T-helper 17 cell (primary cell): ENCODE measurements around the gene CDK18. TPM values are rescaled to one million over a fixed set of nuclear protein-coding genes. Genes with fewer than 3 reads are reported as not detected.

ENCODE experiments used
- total RNA-seq, 4 donors: library from RNA in 2 of 4; stranded (reverse) in 2 of 4; gene quantifications; one replicate each; pipeline ENCODE4 v1.2.3 and lab custom pipeline; 2022 to 2026

Gene CDK18
- total RNA-seq, 2 donors from 2014 or later: 0.94 to 1.7 TPM

Other genes with a start within 250 kb of the CDK18 start
- 1 to 10 TPM; 5.1 to 8.6 TPM for gene NUAK2, start 182.9 kb upstream of the CDK18 start, total RNA-seq
- not detected for gene KLHDC8A, start 147.7 kb upstream of the CDK18 start, total RNA-seq
- gene LEMD1, start 82.6 kb upstream of the CDK18 start, total RNA-seq: not detected
- gene BLACAT1, start 48.6 kb upstream of the CDK18 start, total RNA-seq: under 1 TPM; 0.10 TPM
- gene ELK4, start 127.3 kb downstream of the CDK18 start, total RNA-seq: 100 to 1,000 TPM in 1 of 2 donors, 10 to 100 TPM in 1; 92.8 to 100 TPM
- gene SLC45A3, start 175.8 kb downstream of the CDK18 start, total RNA-seq: 1 to 10 TPM in 1 of 2 donors, under 1 TPM in 1; 0.80 to 1.7 TPM
- gene NUCKS1, start 245.5 kb downstream of the CDK18 start, total RNA-seq: 10 to 100 TPM; 68.7 to 73.2 TPM